ENCODE data around the gene DEFB114. TPM values are rescaled to one million over a fixed set of nuclear protein-coding genes. Genes with fewer than 3 reads are reported as not detected.

Gene DEFB114
- not detected for total RNA-seq

DNA sequence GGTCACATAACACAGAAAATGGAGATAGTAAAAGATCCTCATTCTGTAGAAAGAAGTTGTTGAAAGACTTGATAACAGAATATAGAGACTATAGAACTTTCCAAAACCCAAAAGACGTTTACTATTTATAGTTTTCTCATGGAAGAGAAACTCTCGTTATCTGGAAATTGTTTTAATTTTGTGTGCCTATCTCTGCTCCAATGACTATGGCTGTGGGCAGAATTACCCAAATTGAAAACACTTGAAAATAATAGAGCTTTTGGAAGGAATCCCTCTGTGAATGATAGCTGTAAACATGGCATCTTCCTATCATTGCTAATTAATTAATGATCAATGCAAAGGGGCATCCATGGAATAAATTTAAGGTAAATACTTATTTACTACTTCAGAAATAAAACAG, at the start of gene DEFB114:
DEFB114 (minus strand) TSS at position 101 of the 400 bp plus-strand sequence; CDS start at position 42, 59 bp downstream.
- Histone ChIP-seq H3K9me3 (no peaks in the 10 kb centered on the region), H3K4me3 (no peak within 1 kb of the TSS), H3K4me1 (no peaks in the 10 kb centered on the region), H3K36me3 (no peaks in the 10 kb centered on the region), H3K27ac (no peak within 1 kb of the TSS), H3K27me3 (no peaks in the 10 kb centered on the region)
- in situ Hi-C loops (cut with MboI; ENCODE audit: low sequenced_read_pairs in 4 of 4): no loop called here
- no peak for DNase-seq
- ATAC-seq: no peak
- TF ChIP-seq, protein P1, sequence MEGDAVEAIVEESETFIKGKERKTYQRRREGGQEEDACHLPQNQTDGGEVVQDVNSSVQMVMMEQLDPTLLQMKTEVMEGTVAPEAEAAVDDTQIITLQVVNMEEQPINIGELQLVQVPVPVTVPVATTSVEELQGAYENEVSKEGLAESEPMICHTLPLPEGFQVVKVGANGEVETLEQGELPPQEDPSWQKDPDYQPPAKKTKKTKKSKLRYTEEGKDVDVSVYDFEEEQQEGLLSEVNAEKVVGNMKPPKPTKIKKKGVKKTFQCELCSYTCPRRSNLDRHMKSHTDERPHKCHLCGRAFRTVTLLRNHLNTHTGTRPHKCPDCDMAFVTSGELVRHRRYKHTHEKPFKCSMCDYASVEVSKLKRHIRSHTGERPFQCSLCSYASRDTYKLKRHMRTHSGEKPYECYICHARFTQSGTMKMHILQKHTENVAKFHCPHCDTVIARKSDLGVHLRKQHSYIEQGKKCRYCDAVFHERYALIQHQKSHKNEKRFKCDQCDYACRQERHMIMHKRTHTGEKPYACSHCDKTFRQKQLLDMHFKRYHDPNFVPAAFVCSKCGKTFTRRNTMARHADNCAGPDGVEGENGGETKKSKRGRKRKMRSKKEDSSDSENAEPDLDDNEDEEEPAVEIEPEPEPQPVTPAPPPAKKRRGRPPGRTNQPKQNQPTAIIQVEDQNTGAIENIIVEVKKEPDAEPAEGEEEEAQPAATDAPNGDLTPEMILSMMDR (IDR thresholded peaks at IDR 0.05 in 4 of 5, conservative IDR thresholded peaks at IDR 0.05 in 1 of 5): no peak
- no peak for TF ChIP-seq POLR2A (IDR thresholded peaks at IDR 0.05)
- intact Hi-C loops (cut with DNase I; ENCODE audit: low total_unique reads): no loop called here

GRCh38 chr6:50007819-50008218, 43.9 kb upstream of the DEFB114 start:
- Histone ChIP-seq H3K27me3 (no peaks in the 10 kb centered on the region), H3K36me3 (no peaks in the 10 kb centered on the region), H3K27ac (no peak overlapping the region), H3K4me3 (no peak overlapping the region), H3K4me1 (no peaks in the 10 kb centered on the region), H3K9me3 (no peaks in the 10 kb centered on the region)
- intact Hi-C loops (cut with DNase I; ENCODE audit: low total_unique reads): no loop called here
- no peak for ATAC-seq
- DNase-seq: no peak
- in situ Hi-C loops (cut with MboI; ENCODE audit: low sequenced_read_pairs in 4 of 4): no loop called here
- TF ChIP-seq, protein P1 (IDR thresholded peaks at IDR 0.05 in 4 of 5, conservative IDR thresholded peaks at IDR 0.05 in 1 of 5): no peak
- no peak for TF ChIP-seq POLR2A (IDR thresholded peaks at IDR 0.05)

DNA sequence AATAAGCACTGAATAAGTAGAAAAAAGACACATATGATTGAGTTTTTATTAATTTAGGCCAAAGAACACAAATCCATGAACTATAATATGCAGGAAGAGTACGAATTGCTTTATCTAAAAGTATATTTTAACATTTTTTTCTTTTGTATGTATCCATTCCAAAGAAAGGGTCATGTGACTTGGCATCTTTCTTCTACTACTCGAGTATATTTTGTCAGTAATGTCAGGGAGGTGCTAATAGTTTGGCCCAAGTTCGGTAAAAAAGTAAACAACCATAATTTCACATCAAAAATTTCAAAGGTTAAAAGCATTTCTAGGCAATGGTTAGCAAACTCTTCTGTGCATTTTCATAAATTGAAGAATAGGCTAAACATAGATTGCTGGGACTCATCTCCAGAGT, 39.2 kb upstream of the DEFB114 start:
- no peaks in the 10 kb centered on the region for H3K27me3 ChIP-seq
- ATAC-seq: no peak
- no peaks in the 10 kb centered on the region for H3K9me3 ChIP-seq
- no peak for DNase-seq
- H3K36me3 ChIP-seq: no peaks in the 10 kb centered on the region
- intact Hi-C loops (cut with DNase I; ENCODE audit: low total_unique reads): no loop called here
- TF ChIP-seq, protein P1 (IDR thresholded peaks at IDR 0.05 in 4 of 5, conservative IDR thresholded peaks at IDR 0.05 in 1 of 5): no peak
- no peak for TF ChIP-seq POLR2A (IDR thresholded peaks at IDR 0.05)
- no peak overlapping the region for H3K4me3 ChIP-seq
- in situ Hi-C loops (cut with MboI; ENCODE audit: low sequenced_read_pairs in 4 of 4): no loop called here
- no peak overlapping the region for H3K27ac ChIP-seq
- H3K4me1 ChIP-seq: no peaks in the 10 kb centered on the region

GRCh38 chr6:49995278-49995677, 31.3 kb upstream of the DEFB114 start:
- TF ChIP-seq, protein P1 (IDR thresholded peaks at IDR 0.05 in 4 of 5, conservative IDR thresholded peaks at IDR 0.05 in 1 of 5): no peak
- no peak for TF ChIP-seq POLR2A (IDR thresholded peaks at IDR 0.05)
- DNase-seq (no peak), ATAC-seq (no peak)
- Histone ChIP-seq H3K4me1 (no peaks in the 10 kb centered on the region), H3K27ac (no peak overlapping the region), H3K4me3 (no peak overlapping the region), H3K36me3 (no peaks in the 10 kb centered on the region), H3K27me3 (no peaks in the 10 kb centered on the region), H3K9me3 (no peaks in the 10 kb centered on the region)
- in situ Hi-C loops (cut with MboI; ENCODE audit: low sequenced_read_pairs in 4 of 4) (no loop called here), intact Hi-C loops (cut with DNase I; ENCODE audit: low total_unique reads) (no loop called here)

GRCh38 chr6:49988900-49989299, 24.9 kb upstream of the DEFB114 start:
- no peaks in the 10 kb centered on the region for H3K27me3 ChIP-seq
- H3K9me3 ChIP-seq: no peaks in the 10 kb centered on the region
- TF ChIP-seq, protein P1 (IDR thresholded peaks at IDR 0.05 in 4 of 5, conservative IDR thresholded peaks at IDR 0.05 in 1 of 5): no peak
- no peak for TF ChIP-seq POLR2A (IDR thresholded peaks at IDR 0.05)
- no peaks in the 10 kb centered on the region for H3K4me1 ChIP-seq
- ATAC-seq (no peak), DNase-seq (no peak)
- in situ Hi-C loops (cut with MboI; ENCODE audit: low sequenced_read_pairs in 4 of 4) (no loop called here), intact Hi-C loops (cut with DNase I; ENCODE audit: low total_unique reads) (no loop called here)
- no peak overlapping the region for H3K27ac ChIP-seq
- H3K4me3 ChIP-seq: no peak overlapping the region
- no peaks in the 10 kb centered on the region for H3K36me3 ChIP-seq

Measured in gastrocnemius medialis (tissue), 4 donors.